Activated CD4-positive, alpha-beta memory T cell treated with anti-CD3 and anti-CD28 coated beads, Interleukin-2, amount 10 ng/mL, durations not matched to agents 7 days and 5 days (primary cell): Measurements from ENCODE around the gene NR1D2. TPM values are rescaled to one million over a fixed set of nuclear protein-coding genes. Genes with fewer than 3 reads are reported as not detected.
"Not testable (repeated sequence)": the region's sequence is repeated elsewhere in the genome, so short reads cannot be mapped to it uniquely, and the experiment has no call there.

ENCODE experiments used
- CTCF ChIA-PET: fragments of 350-600 bp; sonication (Branson Sonifier 250); formaldehyde crosslinking; loops from one replicate; lab custom pipeline; 2021; ENCODE audit warnings: antibody characterized with exemption, inconsistent platforms; lab: Charles Lee
- POLR2A ChIA-PET: fragments of 350-600 bp; sonication (Branson Sonifier 250); formaldehyde crosslinking; loops from one replicate; lab custom pipeline; 2021; ENCODE audit warnings: antibody characterized with exemption; lab: Charles Lee
- DNase-seq: peaks from one replicate; pipeline ENCODE4 v3.0.0-alpha.2; 2020
- H3K27ac Mint-ChIP-seq: one replicate; pipeline ENCODE4 v1.8.0; 2021; ENCODE audit warnings: mild to moderate bottlenecking, mixed read lengths
- H3K27me3 Mint-ChIP-seq: one replicate; pipeline ENCODE4 v1.8.0; 2021; ENCODE audit warnings: mixed read lengths
- H3K36me3 Mint-ChIP-seq: one replicate; pipeline ENCODE4 v1.8.0; 2021; ENCODE audit warnings: low read depth, mixed read lengths
- H3K4me1 Mint-ChIP-seq: one replicate; pipeline ENCODE4 v1.8.0; 2021; ENCODE audit warnings: mixed read lengths
- H3K4me3 Mint-ChIP-seq: one replicate; pipeline ENCODE4 v1.8.0; 2021; ENCODE audit warnings: mild to moderate bottlenecking, mixed read lengths
- H3K9me3 Mint-ChIP-seq: one replicate; pipeline ENCODE4 v1.8.0; 2021; ENCODE audit warnings: mixed read lengths
- total RNA-seq, 2 experiments: library from RNA; stranded (reverse); gene quantifications; one replicate each; pipeline ENCODE4 v1.2.3, GENCODE V29; 2021

NR1D2 gene
- total RNA-seq, 2 experiments from 2014 or later, result 6.2 to 8.2 TPM

- Mint-ChIP-seq H3K4me1 (peaks cover 4% of the 10 kb centered on the region), H3K4me3 (no peak overlapping the region), H3K27ac (no peak overlapping the region), H3K9me3 (no peaks in the 10 kb centered on the region), H3K36me3 (no peaks in the 10 kb centered on the region), H3K27me3 (peaks cover 4% of the 10 kb centered on the region)
- ChIA-PET POLR2A (no interaction called here), CTCF (interaction anchor here (1.0 to 2.1 kb wide), 8 partner anchors 10 to 681 kb away, joined by 3 to 7 read pairs (median 4); no protein-coding TSS in a partner anchor)
- DNase-seq, result peak; percentile 67
Measured at GRCh38 chr3:23999012-23999641, 54.0 kb downstream of the NR1D2 start.

DNA sequence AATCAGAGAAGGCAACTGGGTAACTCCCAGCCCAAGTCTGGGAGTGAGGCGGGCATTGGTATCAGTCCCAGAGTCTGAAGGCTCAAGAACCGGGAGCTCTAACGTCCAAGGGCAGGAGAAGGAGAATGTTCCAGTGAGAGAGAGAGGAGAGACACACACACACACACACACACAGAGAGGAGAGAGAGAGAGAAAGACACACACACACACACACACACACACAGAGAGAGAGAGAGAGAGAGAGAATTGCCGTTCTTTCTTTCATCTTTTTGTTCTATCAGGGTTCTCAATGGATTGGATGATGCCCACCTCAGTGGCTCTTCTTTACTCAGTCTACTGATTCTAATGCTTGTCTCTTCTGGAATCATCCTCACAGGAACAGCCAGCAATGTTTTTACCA is 57.0 kb downstream of the NR1D2 start:
- no peaks in the 10 kb centered on the region for H3K9me3 Mint-ChIP-seq
- CTCF ChIA-PET, result interaction anchor here (0.7 to 1.6 kb wide), 2 partner anchors 136 to 234 kb away, joined by 4 to 5 read pairs; no protein-coding TSS in a partner anchor
- H3K4me3 Mint-ChIP-seq, result no peak overlapping the region
- H3K27ac Mint-ChIP-seq, result no peak overlapping the region
- POLR2A ChIA-PET, result no interaction called here
- no peak for DNase-seq
- H3K27me3 Mint-ChIP-seq, result peaks cover 4% of the 10 kb centered on the region
- H3K36me3 Mint-ChIP-seq, result no peaks in the 10 kb centered on the region
- peaks cover 8% of the 10 kb centered on the region for H3K4me1 Mint-ChIP-seq

GRCh38 chr3:24003466-24003865 is 58.4 kb downstream of the NR1D2 start:
- CTCF ChIA-PET, result no interaction called here
- Mint-ChIP-seq H3K27me3 (peaks cover 4% of the 10 kb centered on the region), H3K4me1 (peaks cover 8% of the 10 kb centered on the region), H3K4me3 (no peak overlapping the region), H3K36me3 (no peaks in the 10 kb centered on the region), H3K9me3 (no peaks in the 10 kb centered on the region), H3K27ac (no peak overlapping the region)
- POLR2A ChIA-PET, result no interaction called here
- DNase-seq, result no peak

DNA sequence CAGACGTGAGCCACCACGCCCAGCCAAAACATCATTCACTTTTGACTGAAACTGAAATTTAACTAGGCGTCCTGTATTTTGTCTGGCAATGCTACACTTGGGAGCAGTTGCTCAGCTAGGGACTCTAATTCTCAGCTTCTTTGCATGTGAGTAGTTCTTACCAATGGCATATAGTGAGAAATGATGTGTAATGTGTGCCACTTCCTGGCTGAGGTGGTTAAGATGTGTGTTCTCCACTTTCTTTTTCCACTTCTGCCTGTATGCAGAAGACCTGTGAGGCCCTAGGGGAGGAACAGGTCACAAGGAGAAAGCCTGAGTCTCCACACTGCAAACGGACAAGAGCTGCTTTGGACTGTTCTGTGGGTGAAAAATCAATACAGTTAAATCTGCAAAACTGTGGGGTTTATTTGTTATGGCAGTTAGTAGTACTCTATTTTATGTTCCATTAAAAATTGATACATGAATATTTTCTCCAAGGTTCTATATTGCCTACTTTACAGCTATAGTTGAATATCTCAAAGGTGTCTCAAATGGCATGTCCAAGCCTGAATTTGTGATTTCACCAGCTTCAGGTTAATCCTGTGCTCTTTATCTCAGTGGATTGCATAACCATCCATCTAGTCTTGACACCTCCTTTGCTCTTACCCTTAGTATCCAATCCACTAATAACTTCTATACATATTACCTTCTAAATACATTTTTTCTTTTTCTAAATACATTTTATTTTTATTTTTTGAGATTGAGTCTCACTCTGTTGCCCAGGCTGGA is 59.3 kb downstream of the NR1D2 start:
- Mint-ChIP-seq H3K27ac (no peak overlapping the region), H3K9me3 (no peaks in the 10 kb centered on the region), H3K27me3 (no peaks in the 10 kb centered on the region), H3K4me3 (no peak overlapping the region), H3K36me3 (no peaks in the 10 kb centered on the region), H3K4me1 (peaks cover 6% of the 10 kb centered on the region)
- CTCF ChIA-PET, result no interaction called here
- DNase-seq, result no peak
- POLR2A ChIA-PET, result no interaction called here

GRCh38 chr3:24005669-24006068 is 60.6 kb downstream of the NR1D2 start:
- Mint-ChIP-seq H3K27me3 (no peaks in the 10 kb centered on the region), H3K27ac (no peak overlapping the region), H3K4me1 (peaks cover 6% of the 10 kb centered on the region), H3K4me3 (no peak overlapping the region), H3K9me3 (no peaks in the 10 kb centered on the region), H3K36me3 (no peaks in the 10 kb centered on the region)
- ChIA-PET POLR2A (no interaction called here), CTCF (interaction anchor here (0.6 kb wide), 1 partner anchor 41 kb away, joined by 3 read pairs; no protein-coding TSS in a partner anchor)
- DNase-seq, result no peak

- CTCF ChIA-PET, H3K27me3 Mint-ChIP-seq, H3K4me3 Mint-ChIP-seq, H3K4me1 Mint-ChIP-seq, DNase-seq, H3K9me3 Mint-ChIP-seq, H3K27ac Mint-ChIP-seq, POLR2A ChIA-PET, H3K36me3 Mint-ChIP-seq: not testable (repeated sequence)
Measured at GRCh38 chr3:24010834-24011233, 65.7 kb downstream of the NR1D2 start.

- no peak for DNase-seq
- no peaks in the 10 kb centered on the region for H3K27me3 Mint-ChIP-seq
- H3K4me1 Mint-ChIP-seq, result no peaks in the 10 kb centered on the region
- H3K36me3 Mint-ChIP-seq, result no peaks in the 10 kb centered on the region
- H3K27ac Mint-ChIP-seq, result no peak overlapping the region
- H3K9me3 Mint-ChIP-seq, result no peaks in the 10 kb centered on the region
- no peak overlapping the region for H3K4me3 Mint-ChIP-seq
- ChIA-PET POLR2A (no interaction called here), CTCF (interaction anchor here (0.8 kb wide), 1 partner anchor 13 kb away, joined by 4 read pairs; no protein-coding TSS in a partner anchor)
Measured at GRCh38 chr3:24012589-24013269, 67.6 kb downstream of the NR1D2 start.

GRCh38 chr3:24017305-24017704 is 72.2 kb downstream of the NR1D2 start:
- no peaks in the 10 kb centered on the region for H3K4me1 Mint-ChIP-seq
- no peak overlapping the region for H3K4me3 Mint-ChIP-seq
- no peaks in the 10 kb centered on the region for H3K9me3 Mint-ChIP-seq
- no peaks in the 10 kb centered on the region for H3K27me3 Mint-ChIP-seq
- no peak overlapping the region for H3K27ac Mint-ChIP-seq
- ChIA-PET POLR2A (no interaction called here), CTCF (no interaction called here)
- DNase-seq, result no peak
- H3K36me3 Mint-ChIP-seq, result no peaks in the 10 kb centered on the region

GRCh38 chr3:24018784-24019570 is 73.9 kb downstream of the NR1D2 start:
- ChIA-PET POLR2A (no interaction called here), CTCF (no interaction called here)
- Mint-ChIP-seq H3K4me3 (no peak overlapping the region), H3K4me1 (no peaks in the 10 kb centered on the region), H3K27ac (no peak overlapping the region), H3K9me3 (no peaks in the 10 kb centered on the region), H3K36me3 (no peaks in the 10 kb centered on the region), H3K27me3 (no peaks in the 10 kb centered on the region)
- no peak for DNase-seq

GRCh38 chr3:24019585-24019984 is 74.5 kb downstream of the NR1D2 start:
- no peaks in the 10 kb centered on the region for H3K36me3 Mint-ChIP-seq
- no peak overlapping the region for H3K4me3 Mint-ChIP-seq
- no peak overlapping the region for H3K27ac Mint-ChIP-seq
- H3K27me3 Mint-ChIP-seq, result no peaks in the 10 kb centered on the region
- ChIA-PET POLR2A (no interaction called here), CTCF (no interaction called here)
- no peak for DNase-seq
- H3K9me3 Mint-ChIP-seq, result no peaks in the 10 kb centered on the region
- no peaks in the 10 kb centered on the region for H3K4me1 Mint-ChIP-seq

- Mint-ChIP-seq H3K36me3 (no peaks in the 10 kb centered on the region), H3K4me1 (no peaks in the 10 kb centered on the region), H3K27me3 (no peaks in the 10 kb centered on the region), H3K9me3 (no peaks in the 10 kb centered on the region), H3K27ac (no peak overlapping the region), H3K4me3 (no peak overlapping the region)
- POLR2A ChIA-PET, result no interaction called here
- CTCF ChIA-PET, result no interaction called here
- DNase-seq, result no peak
Measured at GRCh38 chr3:24020036-24020691, 75.1 kb downstream of the NR1D2 start.

- DNase-seq, result no peak
- no peak overlapping the region for H3K27ac Mint-ChIP-seq
- H3K4me1 Mint-ChIP-seq, result no peaks in the 10 kb centered on the region
- no peaks in the 10 kb centered on the region for H3K36me3 Mint-ChIP-seq
- no peak overlapping the region for H3K4me3 Mint-ChIP-seq
- CTCF ChIA-PET, result no interaction called here
- POLR2A ChIA-PET, result no interaction called here
- no peaks in the 10 kb centered on the region for H3K9me3 Mint-ChIP-seq
- H3K27me3 Mint-ChIP-seq, result no peaks in the 10 kb centered on the region
Measured at GRCh38 chr3:24023197-24023596, 78.1 kb downstream of the NR1D2 start.
